Measurements from ENCODE around the gene GPATCH3.

GPATCH3 gene

DNA sequence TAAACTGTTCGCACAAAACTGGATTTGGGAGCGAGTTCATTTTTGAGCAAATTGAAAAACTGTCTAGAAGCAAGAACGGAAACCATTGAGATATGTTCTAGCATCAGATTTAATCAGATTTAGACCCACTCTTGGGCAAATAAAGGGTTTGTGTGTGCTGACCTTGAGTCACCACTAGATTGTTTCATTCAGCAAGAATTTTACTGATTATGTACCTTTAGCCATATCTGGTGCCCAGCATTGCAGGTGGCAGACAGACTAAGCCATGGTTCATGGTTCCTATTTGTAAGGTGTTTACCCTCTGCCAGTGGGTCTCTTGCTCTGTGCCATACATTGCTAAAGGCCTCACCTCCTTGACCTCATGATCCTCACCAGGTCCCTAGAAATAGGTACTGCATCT lies 22.6 kb upstream of the GPATCH3 start:
- TF ChIP-seq, protein P1, sequence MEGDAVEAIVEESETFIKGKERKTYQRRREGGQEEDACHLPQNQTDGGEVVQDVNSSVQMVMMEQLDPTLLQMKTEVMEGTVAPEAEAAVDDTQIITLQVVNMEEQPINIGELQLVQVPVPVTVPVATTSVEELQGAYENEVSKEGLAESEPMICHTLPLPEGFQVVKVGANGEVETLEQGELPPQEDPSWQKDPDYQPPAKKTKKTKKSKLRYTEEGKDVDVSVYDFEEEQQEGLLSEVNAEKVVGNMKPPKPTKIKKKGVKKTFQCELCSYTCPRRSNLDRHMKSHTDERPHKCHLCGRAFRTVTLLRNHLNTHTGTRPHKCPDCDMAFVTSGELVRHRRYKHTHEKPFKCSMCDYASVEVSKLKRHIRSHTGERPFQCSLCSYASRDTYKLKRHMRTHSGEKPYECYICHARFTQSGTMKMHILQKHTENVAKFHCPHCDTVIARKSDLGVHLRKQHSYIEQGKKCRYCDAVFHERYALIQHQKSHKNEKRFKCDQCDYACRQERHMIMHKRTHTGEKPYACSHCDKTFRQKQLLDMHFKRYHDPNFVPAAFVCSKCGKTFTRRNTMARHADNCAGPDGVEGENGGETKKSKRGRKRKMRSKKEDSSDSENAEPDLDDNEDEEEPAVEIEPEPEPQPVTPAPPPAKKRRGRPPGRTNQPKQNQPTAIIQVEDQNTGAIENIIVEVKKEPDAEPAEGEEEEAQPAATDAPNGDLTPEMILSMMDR (IDR thresholded peaks at IDR 0.05; ENCODE audit: low read depth, low read length, missing control alignments) = no peak
- H3K4me3 ChIP-seq (ENCODE audit: low read depth, low read length) = peak overlapping the region; percentile 96
- no peak for DNase-seq (ENCODE audit: low read depth)

DNA sequence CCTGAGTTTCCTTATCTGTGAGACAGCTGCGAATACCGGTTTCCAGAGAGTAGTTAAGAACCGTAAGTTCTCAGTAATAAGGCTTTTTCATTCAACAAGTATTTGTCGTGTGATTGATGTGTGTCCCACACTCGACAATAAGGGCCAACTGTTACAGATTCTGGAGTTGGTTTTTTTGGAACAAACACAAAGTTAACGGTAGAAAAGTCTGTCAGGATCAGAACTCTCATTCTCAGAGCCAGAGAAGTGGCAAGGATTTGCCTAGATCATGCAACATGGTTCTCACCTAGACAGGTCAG lies 22.1 kb upstream of the GPATCH3 start:
- DNase-seq (ENCODE audit: low read depth) = no peak
- TF ChIP-seq, protein P1 (IDR thresholded peaks at IDR 0.05; ENCODE audit: low read depth, low read length, missing control alignments) = no peak
- peak overlapping the region; percentile 96 for H3K4me3 ChIP-seq (ENCODE audit: low read depth, low read length)

DNA sequence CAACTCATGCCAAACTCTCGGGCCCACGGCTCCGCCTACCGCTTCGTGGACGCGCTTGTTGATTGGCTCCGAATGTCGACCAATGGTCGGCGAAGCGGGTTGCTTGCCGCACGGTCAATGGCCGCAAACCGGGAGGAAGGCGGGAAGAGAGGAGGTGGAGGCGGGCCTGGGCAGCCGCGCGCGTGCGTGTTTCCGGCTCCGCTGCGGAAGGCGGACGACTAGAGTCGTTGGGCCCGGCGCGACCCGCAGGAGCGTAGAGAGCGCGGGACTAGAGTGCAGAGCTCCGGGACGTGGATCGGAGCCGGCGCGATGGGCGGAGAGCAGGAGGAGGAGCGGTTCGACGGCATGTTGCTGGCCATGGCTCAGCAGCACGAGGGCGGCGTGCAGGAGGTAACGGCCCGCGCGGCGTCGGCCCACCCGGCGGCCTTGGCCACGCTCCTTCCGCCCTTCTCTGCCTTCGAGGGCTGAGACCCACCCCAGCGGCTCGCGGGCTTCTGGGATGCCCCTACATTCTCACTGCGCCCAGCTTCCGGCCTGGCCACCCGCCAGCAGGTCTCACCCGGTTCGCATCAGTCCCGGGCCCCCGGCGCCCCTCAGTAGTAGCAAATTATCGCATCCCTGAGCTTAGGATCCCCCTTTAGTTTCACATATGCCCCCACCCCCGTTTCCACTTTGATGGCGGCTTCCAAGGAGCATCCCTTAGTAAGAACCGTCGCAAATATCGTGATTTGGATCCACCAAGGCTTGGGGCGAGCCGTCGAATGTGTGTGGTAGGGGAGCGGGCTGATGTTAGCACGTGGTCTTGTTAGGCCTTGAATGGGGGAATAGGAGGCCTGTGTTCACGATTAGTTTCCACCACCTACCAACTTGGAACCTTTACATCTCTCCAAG lies 21.5 kb upstream of the GPATCH3 start, which contains the start of gene NUDC:
Gene NUDC (plus strand): TSS at position 204 of the 891 bp plus-strand sequence. CDS start 106 bp downstream, at position 310.
- peak; percentile 89 for DNase-seq (ENCODE audit: low read depth)
- TF ChIP-seq, protein P1 (IDR thresholded peaks at IDR 0.05; ENCODE audit: low read depth, low read length, missing control alignments) = no peak

DNA sequence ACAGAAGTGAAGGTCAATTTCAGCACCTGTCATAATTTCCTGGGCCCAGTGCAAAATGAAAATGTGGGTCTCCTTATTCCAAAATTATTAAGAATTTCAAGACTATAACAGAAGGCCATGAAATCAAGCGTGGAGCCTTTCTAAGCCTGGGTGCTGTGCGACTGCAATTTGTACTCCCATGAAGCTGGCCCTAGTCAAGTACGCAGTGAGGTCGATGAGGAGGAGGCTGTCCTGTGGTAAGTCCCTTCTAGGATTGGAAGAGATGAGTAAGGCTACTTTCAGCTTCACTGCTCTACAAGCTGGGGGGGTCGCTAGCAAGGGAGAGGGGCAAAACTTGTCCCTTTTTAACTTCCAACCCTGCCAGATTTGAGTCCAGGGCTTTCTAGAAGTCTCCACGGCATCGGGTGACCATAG lies 20.9 kb upstream of the GPATCH3 start:
- no peak for DNase-seq (ENCODE audit: low read depth)
- peak overlapping the region; percentile 96 for H3K4me3 ChIP-seq (ENCODE audit: low read depth, low read length)
- TF ChIP-seq, protein P1 (IDR thresholded peaks at IDR 0.05; ENCODE audit: low read depth, low read length, missing control alignments) = no peak

More for the DNA sequence above, 21.5 kb upstream of the GPATCH3 start, which contains the start of gene NUDC:
- H3K4me3 ChIP-seq (ENCODE audit: low read depth, low read length) = peak within 1 kb of the TSS; percentile 96

DNA sequence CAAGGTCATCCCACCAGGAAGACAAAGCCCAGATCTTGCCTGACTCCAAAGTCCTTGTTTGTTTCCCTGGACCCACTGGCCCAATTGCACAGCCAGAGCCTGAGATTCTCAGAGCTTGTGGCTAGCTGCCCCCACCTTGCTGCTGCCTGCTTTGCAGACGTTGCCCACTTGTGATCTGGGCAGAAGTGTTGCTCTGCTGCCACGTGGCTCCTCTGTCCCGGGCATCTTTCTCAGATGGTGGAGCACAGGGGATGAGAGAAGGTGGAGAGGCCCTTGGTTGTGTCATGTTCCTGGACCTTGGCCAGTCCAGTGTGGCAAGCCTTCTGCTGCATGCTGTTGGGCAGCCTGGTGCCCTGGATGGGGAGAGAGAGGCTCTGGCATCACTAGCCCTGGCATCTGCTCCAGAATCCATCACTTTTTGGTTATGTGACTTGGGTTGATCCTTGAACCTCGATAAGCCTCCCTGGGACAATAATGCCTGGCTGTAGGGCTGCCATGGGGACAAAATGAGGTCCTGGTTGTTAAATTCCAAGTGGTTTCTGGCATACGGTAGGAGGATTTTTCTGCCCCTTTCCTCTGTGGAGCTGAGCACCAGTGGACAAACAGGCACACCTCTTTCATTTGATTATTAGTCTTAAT lies 15.1 kb upstream of the GPATCH3 start:
- no peak overlapping the region for H3K4me3 ChIP-seq (ENCODE audit: low read depth, low read length)
- DNase-seq (ENCODE audit: low read depth) = no peak
- TF ChIP-seq, protein P1 (IDR thresholded peaks at IDR 0.05; ENCODE audit: low read depth, low read length, missing control alignments) = no peak

DNA sequence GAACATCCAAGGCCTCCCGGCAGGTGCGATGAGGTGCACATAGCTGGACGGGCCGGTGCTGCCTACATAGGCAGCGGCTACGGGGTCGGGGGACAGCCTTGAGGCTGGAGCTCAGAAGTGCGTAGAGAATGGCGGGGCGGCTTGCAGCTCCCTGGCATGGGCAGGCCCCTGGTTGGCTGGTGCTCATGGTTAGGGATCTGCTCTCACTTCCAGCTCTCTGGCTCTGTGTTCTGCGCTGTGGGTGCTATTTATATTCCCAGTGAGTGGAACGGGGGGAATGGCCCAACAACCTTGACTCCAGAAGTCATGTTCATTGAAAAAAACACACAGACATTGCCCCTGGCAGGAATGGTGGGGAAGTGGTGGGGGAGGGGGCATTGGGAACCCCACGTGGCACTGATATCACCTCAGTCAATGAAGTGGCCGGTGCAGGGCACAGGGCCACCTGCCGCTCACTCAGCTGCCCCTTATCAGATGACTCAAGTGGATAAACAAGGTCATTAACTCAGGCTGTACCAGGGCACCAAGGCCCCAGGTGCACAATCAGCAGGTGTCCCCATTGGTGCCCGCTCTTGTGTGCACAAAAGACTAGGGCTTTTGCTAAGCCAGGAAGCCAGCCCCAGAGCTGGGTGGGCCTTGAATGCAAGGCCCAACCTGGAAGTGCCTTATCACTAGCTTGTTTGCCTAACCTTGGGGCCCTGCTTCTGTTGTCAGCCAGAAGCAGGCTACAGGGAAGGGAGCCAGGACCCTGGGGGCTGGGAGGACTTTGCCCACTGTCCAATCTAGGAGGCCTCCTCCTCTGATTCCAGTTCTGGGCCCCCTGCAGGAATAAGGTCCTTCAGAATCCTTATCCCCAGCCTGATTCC lies 13.7 kb upstream of the GPATCH3 start, which contains the start of gene NR0B2:
Gene NR0B2 (minus strand): TSS at position 222 of the 866 bp plus-strand sequence. CDS start 35 bp downstream, at position 187.
- TF ChIP-seq, protein P1 (IDR thresholded peaks at IDR 0.05; ENCODE audit: low read depth, low read length, missing control alignments) = no peak
- H3K4me3 ChIP-seq (ENCODE audit: low read depth, low read length) = no peak within 1 kb of the TSS
- DNase-seq (ENCODE audit: low read depth) = no peak

Measured in GM12864 (cell line).